Gastrocnemius medialis (tissue), 4 donors: ENCODE measurements around the gene FHOD3. TPM values are rescaled to one million over a fixed set of nuclear protein-coding genes. Genes with fewer than 3 reads are reported as not detected.

ENCODE experiments used
- ATAC-seq, 2 donors: fragments of 150-250 bp; one replicate each; pipeline ENCODE4 v1.9.1; 2016
- DNase-seq, 2 donors: peaks; one replicate each; pipeline ENCODE4 v3.0.0-alpha.2; 2019
- H3K27ac ChIP-seq, 4 donors: fragments of 200-600 bp; sonication (generic); 1 replicate in 1 of 4; 2 replicates in 3 of 4; pipeline ENCODE4 v1.5.1; 2016 to 2018; ENCODE audit warnings: mild to moderate bottlenecking in 2 of 4, moderate library complexity in 1 of 4
- H3K27me3 ChIP-seq, 3 donors: fragments of 200-600 bp; sonication (generic) in 2 of 3; 1 replicate in 1 of 3; 2 replicates in 2 of 3; pipeline versions ENCODE4 v1.5.1 to v1.6.0; 2016 to 2019; ENCODE audit warnings: mild to moderate bottlenecking in 1 of 3, moderate library complexity in 1 of 3
- H3K36me3 ChIP-seq, 2 donors: fragments of 200-600 bp; sonication (generic) in 1 of 2; one replicate each; pipeline ENCODE4 v1.5.1; 2017 to 2018
- H3K4me1 ChIP-seq, 2 donors: fragments of 200-600 bp; sonication (generic) in 1 of 2; one replicate each; pipeline ENCODE4 v1.5.1; 2016 to 2017; ENCODE audit warnings: mild to moderate bottlenecking in 2 of 2
- H3K4me3 ChIP-seq, 4 donors: fragments of 200-600 bp; sonication (generic) in 3 of 4; 1 replicate in 1 of 4; 2 replicates in 3 of 4; pipeline ENCODE4 v1.5.1; 2016 to 2019; ENCODE audit warnings: mild to moderate bottlenecking in 2 of 4
- H3K9me3 ChIP-seq, 3 donors: fragments of 200-600 bp; sonication (generic) in 2 of 3; 1 replicate in 1 of 3; 2 replicates in 2 of 3; pipeline ENCODE4 v1.5.1; 2016 to 2019
- CTCF ChIP-seq, 5 experiments: fragments of 450-650 bp in 3 of 5; fragments of 200-600 bp in 2 of 5; sonication (generic) in 2 of 5; IDR thresholded peaks in 4 of 5; conservative IDR thresholded peaks in 1 of 5; 1 replicate in 4 of 5; 2 replicates in 1 of 5; pipeline ENCODE4 v1.5.1; 2016 to 2019; ENCODE audit warnings: antibody characterized with exemption in 5 of 5, mild to moderate bottlenecking in 3 of 5, moderate library complexity in 3 of 5
- POLR2A ChIP-seq, 2 donors: fragments of 450-650 bp; IDR thresholded peaks; one replicate each; pipeline ENCODE4 v1.6.1; 2017; ENCODE audit warnings: antibody characterized with exemption in 2 of 2, mild to moderate bottlenecking in 2 of 2, moderate library complexity in 2 of 2
- in situ Hi-C, 4 donors: fragments of 200-750 bp; cut with MboI; loops; one replicate each; pipeline versions ENCODE4 v1.15.0 to v1.8.0; 2017; ENCODE audit warnings: low sequenced_read_pairs in 4 of 4
- intact Hi-C: fragments of 100-400 bp; cut with DNase I; formaldehyde crosslinking; loops from one replicate; pipeline ENCODE4 v1.15.1; 2023; ENCODE audit warnings: low total_unique reads
- total RNA-seq, 4 donors: library from RNA; depleted of rRNA; stranded (reverse); fragments of >200 nt; gene quantifications; one replicate each; pipeline versions ENCODE4 v1.1.0 to v1.2.3, GENCODE V29; 2016

The FHOD3 gene
- total RNA-seq, 4 donors from 2014 or later: 10.0 to 32.5 (median 17.0) TPM

DNA sequence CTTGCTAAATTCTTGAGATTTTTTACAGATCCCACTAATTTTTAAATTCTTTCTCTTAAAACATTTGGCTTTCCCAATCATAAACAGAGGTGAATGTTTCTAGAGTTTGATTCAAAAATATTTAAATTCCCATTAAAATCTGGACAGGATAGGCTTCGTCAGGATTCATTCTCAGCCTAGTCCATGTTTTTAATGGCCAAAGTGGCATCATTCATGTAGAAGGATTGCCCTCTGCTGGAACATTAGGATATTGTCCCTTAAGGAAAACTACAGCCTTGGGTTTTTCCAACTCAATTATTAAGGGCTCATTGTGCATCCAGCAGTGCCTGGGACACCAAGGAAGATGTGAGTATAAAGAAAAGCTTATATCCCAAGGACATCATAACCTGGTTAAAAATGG lies 459.6 kb downstream of the FHOD3 start:
- Histone ChIP-seq H3K9me3 (no peaks in the 10 kb centered on the region), H3K4me1 (peaks cover 5 to 14% of the 10 kb centered on the region in 2 donors), H3K27me3 (no peaks in the 10 kb centered on the region), H3K4me3 (no peak overlapping the region), H3K36me3 (no peaks in the 10 kb centered on the region), H3K27ac (no peak overlapping the region)
- peak; percentile 83 to 84 for ATAC-seq
- in situ Hi-C loops: loop anchor here (5.0 to 10.0 kb wide), 2 partner anchors 62 to 70 kb away; no protein-coding TSS in a partner anchor
- TF ChIP-seq POLR2A (IDR thresholded peaks at IDR 0.05): no peak
- TF ChIP-seq CTCF (IDR thresholded peaks at IDR 0.05 in 4 of 5, conservative IDR thresholded peaks at IDR 0.05 in 1 of 5): peak; percentile 60 to 66 (median 65)
- intact Hi-C loops: loop anchor here (1.0 kb wide), 1 partner anchor 69 kb away; no protein-coding TSS in a partner anchor
- DNase-seq: no peak

DNA sequence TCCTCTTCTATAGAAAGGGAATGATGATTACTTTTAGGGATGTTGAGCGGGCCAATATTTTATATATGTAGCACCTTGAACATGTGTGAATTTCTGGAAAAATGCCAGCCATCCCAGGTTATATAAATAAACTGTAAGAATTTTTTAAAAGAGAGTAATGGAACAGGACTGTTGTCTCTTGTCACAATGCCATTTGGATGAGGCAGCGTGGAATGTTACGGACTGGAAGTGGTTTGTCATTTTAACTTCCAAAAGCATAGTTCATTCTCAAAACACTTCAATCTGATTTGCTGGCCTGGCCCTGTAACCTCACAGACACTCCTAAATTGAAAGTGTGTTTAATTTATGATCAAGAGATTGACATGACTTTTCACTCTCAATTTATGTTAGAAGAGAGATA lies 460.5 kb downstream of the FHOD3 start:
- Histone ChIP-seq H3K4me3 (no peak overlapping the region), H3K4me1 (peaks cover 3 to 14% of the 10 kb centered on the region in 2 donors), H3K27ac (no peak overlapping the region), H3K27me3 (no peaks in the 10 kb centered on the region), H3K9me3 (no peaks in the 10 kb centered on the region), H3K36me3 (no peaks in the 10 kb centered on the region)
- no peak for ATAC-seq
- TF ChIP-seq POLR2A (IDR thresholded peaks at IDR 0.05) (no peak), CTCF (IDR thresholded peaks at IDR 0.05 in 4 of 5, conservative IDR thresholded peaks at IDR 0.05 in 1 of 5) (no peak)
- no peak for DNase-seq
- in situ Hi-C loops (loop anchor here (5.0 to 10.0 kb wide), 2 partner anchors 63 to 71 kb away; no protein-coding TSS in a partner anchor), intact Hi-C loops (loop anchor here (1.0 kb wide), 1 partner anchor 70 kb away; no protein-coding TSS in a partner anchor)

- intact Hi-C loops (no loop called here), in situ Hi-C loops (loop anchor here (5.0 to 10.0 kb wide), 2 partner anchors 64 to 71 kb away; no protein-coding TSS in a partner anchor)
- Histone ChIP-seq H3K27ac (no peak overlapping the region), H3K27me3 (no peaks in the 10 kb centered on the region), H3K36me3 (no peaks in the 10 kb centered on the region), H3K9me3 (no peaks in the 10 kb centered on the region), H3K4me3 (no peak overlapping the region), H3K4me1 (peaks cover 0 to 14% of the 10 kb centered on the region in 2 donors)
- no peak for ATAC-seq
- TF ChIP-seq CTCF (IDR thresholded peaks at IDR 0.05 in 4 of 5, conservative IDR thresholded peaks at IDR 0.05 in 1 of 5): no peak
- TF ChIP-seq POLR2A (IDR thresholded peaks at IDR 0.05): no peak
- no peak for DNase-seq
These were observed 461.1 kb downstream of the FHOD3 start for GRCh38 chr18:36758623-36759022.

DNA sequence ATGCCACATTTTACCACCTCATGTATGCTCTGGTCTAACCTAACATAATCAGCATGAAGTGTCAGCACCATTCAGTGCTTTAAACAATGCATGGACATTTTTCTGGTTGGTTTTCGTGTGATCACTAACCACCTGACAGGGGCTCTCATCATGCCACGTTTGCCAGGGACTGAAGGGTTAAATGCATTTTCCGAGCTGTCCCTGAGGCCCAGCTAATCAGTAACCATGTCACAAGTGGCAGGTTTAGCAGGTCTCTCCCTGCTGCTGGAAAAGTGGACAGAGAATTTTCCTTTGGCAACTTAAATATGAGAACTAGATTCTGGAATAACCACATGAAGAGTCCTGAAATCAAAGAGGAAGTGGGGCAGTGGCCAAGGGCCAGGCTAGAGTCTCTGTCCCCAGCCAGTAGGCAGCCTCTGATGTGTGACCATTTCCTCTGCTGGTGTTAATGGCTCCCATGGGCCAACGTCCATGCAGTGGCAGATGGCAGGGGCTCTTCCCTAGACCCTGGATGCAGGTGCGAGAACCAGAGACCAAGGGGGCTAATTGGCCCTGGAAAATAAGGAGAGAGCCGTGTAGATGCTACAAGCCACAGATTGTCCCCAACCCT lies 461.8 kb downstream of the FHOD3 start:
- in situ Hi-C loops: loop anchor here (5.0 to 10.0 kb wide), 2 partner anchors 64 to 72 kb away; no protein-coding TSS in a partner anchor
- Histone ChIP-seq H3K36me3 (no peaks in the 10 kb centered on the region), H3K27ac (no peak overlapping the region), H3K4me3 (no peak overlapping the region), H3K27me3 (no peaks in the 10 kb centered on the region), H3K9me3 (no peaks in the 10 kb centered on the region), H3K4me1 (peaks cover 0 to 10% of the 10 kb centered on the region in 2 donors)
- intact Hi-C loops: no loop called here
- no peak for TF ChIP-seq CTCF (IDR thresholded peaks at IDR 0.05 in 4 of 5, conservative IDR thresholded peaks at IDR 0.05 in 1 of 5)
- TF ChIP-seq POLR2A (IDR thresholded peaks at IDR 0.05): no peak
- ATAC-seq (no peak), DNase-seq (no peak)
